COLO829 (cell line): ENCODE data around the gene RANBP10.
"Not testable (repeated sequence)": the region's sequence is repeated elsewhere in the genome, so short reads cannot be mapped to it uniquely, and the experiment has no call there.

Experiments used
- DNase-seq: peaks from one replicate; pipeline ENCODE4 v3.0.0; 2012; ENCODE audit warnings: low spot score

RANBP10 gene

DNA sequence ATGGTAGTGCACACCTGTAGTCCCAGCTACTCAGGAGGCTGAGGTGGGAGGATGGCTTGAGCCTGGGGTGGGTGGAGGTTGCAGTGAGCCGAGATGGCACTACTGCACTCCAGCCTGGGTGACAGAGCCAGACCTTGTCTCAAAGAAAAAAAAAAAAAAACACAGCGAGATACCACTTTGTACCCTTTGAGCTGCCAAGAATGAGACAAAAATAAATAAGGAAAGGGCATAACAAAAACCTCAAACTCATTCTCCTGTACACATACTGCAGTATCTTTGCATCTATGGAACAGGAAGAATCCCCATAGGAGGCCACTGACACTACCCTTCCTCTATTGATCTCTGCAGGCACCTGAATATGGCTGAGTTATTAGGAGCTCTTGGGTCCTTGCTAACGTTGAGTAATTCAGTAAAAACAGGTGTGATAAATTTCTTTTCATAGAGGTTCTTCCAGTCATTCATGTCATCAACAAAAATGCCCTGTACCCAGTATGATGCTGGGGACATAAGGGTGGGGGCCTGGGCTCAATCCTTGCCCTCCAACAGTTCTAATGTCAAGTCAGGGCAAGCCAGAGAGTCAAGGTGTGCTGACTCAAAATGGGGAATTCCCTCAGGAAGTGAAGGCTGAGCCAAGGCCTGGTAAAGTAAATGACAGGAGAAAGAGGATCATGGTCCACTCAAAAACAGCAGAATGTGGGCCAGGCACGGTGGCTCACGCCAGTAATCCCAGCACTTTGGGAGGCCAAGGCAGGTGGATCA, 26.9 kb downstream of the RANBP10 start:
- no peak for DNase-seq

DNA sequence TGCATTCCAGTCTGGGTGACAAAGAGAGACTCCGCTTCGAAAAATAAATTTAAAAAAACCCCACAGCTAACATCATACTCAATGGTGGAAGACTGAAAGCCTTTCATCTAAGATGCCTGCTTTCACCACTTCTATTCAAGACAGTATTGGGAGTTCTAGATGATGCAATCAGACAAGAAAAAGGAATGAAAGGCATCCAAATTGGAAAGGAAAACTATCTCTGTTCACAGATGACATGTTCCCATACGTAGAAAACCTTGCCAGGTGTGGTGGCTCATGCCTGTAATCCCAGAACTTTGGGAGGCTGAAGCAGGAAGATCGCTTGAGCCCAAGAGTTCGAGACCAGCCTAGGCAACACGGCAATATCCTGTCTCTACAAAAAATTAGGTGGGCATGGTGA, 31.1 kb downstream of the RANBP10 start:
- DNase-seq = no peak

GRCh38 chr16:67774457-67774853, 31.9 kb downstream of the RANBP10 start:
- DNase-seq = no peak

DNA sequence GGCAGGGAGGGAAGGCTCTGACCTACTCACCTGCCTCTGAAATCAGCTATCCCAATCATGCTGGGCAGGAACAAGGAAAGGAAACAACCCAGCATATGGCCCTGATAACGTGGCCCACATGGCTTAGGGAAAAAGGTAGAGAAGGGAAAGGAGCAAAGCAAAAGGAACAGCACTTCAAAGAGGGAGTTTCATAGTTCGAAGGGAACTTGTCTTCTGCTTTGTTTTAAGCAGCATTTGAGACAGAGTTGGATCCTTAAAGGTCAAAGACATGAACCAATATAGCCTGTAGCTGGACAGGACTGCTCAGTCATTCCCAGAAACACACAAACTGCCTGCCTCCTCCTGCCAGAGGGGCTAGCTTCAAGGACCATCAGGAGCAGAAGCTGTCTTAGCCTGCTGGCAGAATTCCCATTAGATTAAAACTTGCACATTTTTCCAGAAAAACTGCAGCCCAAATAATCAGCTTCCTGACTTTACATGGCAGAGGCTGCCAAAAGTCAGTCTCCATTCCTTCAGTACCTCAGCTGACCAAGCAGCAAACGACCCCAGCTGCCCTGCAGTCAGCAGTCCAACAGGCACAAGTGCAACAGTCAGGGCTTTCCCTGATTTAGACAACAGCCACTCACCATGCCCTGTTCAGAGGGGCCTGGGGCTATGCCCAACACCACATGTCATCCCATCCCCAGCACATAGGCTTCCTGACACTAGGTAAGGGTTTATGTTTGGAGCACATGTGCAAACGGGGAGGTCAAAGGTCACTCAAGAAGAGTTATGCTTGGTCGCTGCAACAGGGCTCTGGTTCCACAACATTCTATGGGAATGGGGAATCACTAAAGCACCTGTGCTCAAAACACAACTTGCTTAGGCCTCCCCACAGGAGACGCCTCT, 32.5 kb downstream of the RANBP10 start:
- DNase-seq = no peak

DNA sequence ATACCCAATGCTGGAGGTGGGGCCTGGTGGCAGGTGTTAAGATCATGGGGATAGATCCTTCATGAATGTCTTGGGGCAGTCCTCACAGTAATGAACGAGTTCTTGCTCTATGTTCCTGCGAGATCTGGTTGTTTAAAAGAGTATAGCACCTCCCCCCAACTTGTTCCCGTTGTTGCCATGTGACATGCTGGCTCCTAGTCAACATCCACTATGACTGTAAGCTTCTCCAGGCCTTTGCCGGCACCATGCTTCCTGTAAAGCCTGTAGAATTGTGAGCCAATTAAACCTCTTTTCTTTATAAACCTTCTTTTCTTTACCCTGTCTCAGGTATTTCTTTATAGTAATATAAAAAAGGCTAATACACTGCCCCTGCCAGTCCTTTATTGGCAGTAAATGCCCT, 33.3 kb downstream of the RANBP10 start:
- DNase-seq = no peak

GRCh38 chr16:67770346-67770991, 35.9 kb downstream of the RANBP10 start:
- no peak for DNase-seq

GRCh38 chr16:67767953-67768352, 38.4 kb downstream of the RANBP10 start:
- no peak for DNase-seq

GRCh38 chr16:67766291-67766690, 40.1 kb downstream of the RANBP10 start:
- no peak for DNase-seq

DNA sequence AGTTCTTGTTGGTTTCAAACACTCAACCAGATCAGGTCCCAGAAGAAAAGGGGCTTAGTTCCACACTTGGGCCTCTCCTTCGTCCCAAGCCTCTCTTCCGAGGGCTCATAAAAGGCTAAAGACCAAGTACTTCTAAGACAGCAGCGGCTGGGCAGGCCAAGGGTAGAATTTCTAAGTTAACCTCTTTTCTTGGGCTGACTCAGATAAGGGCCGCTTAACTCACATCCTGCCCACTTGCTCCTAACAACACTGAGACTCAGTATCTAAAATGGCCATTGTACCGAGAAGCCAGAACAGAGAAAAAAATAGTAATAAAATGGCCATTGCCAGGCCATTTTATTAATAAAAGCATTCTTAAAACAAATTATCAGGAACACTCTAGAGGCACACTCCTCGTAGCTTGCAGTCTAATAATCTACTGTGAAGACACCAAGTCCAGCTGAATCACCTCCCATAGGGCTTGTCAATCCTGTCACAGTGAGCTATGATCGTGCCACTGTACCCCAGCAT, 42.1 kb downstream of the RANBP10 start:
- DNase-seq = no peak

- DNase-seq = no peak
Measured at GRCh38 chr16:67763066-67763465, 43.3 kb downstream of the RANBP10 start.

DNA sequence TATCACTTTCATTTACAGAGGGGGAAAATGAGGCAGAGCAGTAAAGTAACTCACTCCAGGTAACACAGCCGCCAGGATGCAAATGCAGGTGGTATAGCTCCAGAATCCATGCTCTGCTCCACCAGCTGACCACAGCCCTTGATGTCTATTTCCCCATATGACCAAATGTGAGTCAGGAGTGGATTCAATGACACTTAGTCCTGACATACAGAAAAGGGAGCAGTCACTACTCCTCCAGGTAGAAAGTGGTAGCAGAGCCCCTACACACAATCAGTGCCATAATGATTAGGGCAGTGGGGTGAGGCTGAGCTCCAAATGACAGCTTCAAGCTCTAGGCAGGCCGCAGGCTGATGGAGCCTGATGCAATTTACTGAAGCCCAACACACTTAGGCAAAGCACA, 44.0 kb downstream of the RANBP10 start:
- no peak for DNase-seq

DNA sequence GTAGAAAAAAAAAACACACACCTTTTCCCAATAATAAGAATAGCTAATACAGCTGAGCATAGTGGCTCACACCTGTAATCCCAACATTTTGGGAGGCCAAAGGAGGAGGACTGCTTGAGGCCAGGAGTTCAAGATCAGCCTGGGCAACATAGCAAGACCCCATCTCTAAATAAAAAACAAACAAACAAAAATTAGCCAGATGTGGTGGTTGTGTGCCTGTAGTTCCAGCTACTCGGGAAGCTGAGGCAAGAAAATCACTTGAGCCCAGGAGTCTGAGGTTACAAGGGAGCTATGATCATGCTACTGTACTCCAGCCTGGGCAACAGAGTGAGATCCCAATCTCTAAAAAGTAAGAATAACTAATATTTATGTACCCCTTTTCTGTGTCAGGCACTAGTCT, 44.4 kb downstream of the RANBP10 start:
- no peak for DNase-seq

GRCh38 chr16:67760956-67761230, 45.5 kb downstream of the RANBP10 start:
- DNase-seq = no peak

DNA sequence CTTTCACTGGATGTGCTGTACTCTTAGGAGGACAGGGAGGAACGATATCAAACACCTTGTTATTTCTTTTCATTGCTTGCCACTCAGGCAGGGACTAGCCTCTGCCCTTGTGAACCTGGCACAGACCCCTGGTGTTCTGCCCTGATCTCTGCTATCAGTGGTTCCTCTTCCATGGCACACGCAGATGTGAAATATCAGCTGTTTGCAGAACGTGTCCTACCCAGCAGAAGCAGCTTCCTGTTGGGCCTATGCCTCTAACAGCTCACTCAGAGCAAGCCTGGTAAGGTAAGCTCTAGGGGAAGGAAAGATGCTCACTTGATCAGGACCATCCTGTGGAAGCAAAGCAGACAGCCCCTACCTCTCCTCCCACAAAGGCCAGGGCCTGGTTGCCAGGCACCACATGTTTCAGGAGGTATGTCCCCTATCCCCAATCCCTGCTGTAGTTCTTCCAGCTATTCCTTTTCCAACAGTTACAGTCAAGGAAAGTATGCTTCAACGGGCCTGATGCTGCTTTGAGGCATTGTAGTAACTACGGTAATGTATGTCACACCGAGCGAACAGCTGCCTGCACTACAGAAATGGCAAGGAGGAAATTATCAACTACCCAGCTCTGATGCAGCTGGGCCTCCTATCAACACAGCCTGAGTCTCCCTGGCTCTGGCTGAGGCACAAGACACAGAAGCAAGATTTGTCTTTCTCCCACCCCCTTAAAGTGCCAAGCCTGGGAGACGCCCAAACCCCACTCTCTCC, 46.0 kb downstream of the RANBP10 start:
- no peak for DNase-seq

DNA sequence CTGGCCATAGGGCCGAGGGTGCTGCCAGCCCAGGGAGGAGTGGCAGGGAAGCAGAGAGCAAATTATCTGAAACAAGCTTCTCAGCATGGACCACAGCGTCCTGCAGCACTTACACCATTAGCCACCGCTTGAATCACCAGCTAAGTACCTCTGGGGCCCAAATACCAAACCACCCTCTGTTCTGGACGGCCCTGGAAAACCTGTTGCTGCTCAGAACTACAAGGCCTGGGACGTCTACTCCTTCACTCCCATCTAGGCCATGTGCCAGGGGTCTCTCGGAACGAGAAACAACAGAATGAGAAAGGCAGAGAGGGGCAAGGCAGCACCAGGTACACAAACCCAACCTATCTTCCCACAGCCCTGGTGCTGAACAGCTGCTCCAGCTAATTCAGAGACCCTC, 47.4 kb downstream of the RANBP10 start:
- no peak for DNase-seq

DNA sequence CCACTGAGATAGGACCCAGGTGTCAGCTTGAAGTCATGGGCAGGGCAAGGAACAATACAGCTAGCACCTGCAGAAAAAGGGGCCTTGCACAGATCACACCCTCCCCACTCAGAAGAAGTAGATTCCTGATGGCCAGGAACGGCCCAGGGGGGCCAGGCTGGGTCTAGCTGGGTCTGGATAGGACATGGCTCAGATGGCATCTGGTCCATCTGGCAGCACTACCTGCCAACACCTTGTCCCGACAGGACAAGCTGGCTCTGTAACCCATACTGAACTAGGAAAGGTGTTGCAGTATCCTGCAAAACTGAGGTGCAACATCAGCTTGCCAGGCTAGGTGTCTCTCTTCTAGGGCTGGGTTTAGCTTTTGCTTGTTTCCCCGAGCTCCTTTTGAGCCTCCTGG, 48.4 kb downstream of the RANBP10 start:
- DNase-seq = no peak

DNA sequence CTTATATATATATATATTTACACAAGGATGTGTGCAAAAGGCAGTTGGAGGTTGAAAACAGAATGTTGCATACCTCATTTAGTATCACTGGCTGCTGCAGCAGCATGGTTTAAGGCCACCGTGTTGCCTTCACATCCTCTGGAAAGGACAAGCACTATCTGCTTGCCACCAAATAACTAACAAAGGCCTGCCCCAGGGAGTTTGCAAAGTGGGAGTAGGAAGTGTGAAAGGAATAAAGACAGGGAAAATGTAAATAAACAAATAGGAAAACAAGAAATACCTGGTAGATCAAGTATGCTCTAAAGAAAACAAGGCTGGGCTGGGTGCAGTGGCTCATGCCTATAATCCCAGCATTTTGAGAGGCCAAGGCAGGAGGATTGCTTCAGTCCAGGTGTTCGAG, 53.7 kb downstream of the RANBP10 start:
- DNase-seq = no peak

GRCh38 chr16:67751331-67751730, 55.0 kb downstream of the RANBP10 start:
- DNase-seq = not testable (repeated sequence)

DNA sequence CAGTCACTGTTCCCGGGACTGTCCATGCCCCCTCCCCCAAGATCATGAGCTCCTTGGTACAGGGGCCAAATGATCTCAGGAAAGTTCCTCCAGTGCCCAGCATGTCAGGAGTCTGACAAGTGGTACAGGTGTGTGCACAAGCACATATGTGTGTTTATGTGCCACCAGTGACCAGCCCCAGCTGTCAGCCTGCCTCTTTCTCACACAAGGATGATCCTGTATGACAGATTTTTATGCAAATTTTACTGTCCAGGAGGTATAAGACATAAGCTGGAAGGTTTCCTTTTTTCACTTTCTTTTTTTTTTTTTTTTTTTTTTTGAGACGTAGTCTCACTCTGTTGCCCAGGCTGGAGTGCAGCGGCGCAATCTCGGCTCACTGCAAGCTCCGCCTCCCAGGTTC, 55.9 kb downstream of the RANBP10 start:
- no peak for DNase-seq

- DNase-seq = no peak
Measured at GRCh38 chr16:67749436-67750078, 56.8 kb downstream of the RANBP10 start.

DNA sequence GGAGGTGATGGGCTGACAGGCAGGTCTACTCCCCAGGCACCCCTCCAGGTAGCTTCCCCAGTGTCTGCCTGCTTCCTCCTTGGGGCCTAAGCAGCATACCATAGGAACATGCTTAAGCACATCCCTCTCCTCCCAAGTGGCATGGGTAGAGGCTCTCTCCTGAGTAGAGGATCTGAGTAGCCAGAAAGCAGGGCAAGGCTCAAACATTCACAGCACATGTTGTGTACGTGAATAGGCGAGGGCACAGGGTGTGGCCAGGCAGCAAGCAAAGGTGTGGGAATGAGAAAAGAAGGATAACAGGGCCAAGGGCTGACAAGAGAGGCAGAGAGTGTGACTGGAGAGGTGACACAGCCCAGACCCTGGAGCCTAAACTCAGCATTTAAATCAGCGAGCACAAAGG, 57.5 kb downstream of the RANBP10 start:
- no peak for DNase-seq

DNA sequence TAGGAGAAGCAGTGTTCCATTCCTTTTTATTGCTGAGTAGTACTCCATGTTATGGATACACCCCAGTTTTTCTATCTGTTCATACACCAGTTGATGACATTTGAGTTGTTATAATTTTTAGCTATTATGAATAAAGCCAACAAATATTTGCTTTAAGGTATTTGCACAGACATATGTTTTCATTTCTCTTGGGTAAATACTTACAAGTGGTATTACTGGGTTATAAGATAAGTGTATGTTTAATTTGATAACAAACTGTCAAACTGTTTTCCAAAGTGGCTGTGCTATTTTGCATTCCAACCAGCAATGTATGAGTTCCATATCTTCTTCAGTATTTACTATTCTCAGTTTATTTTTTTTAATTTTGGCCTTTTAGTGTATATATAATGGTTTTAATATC, 59.5 kb downstream of the RANBP10 start:
- no peak for DNase-seq
